ENCODE data around the gene ANGPTL2.

DNA sequence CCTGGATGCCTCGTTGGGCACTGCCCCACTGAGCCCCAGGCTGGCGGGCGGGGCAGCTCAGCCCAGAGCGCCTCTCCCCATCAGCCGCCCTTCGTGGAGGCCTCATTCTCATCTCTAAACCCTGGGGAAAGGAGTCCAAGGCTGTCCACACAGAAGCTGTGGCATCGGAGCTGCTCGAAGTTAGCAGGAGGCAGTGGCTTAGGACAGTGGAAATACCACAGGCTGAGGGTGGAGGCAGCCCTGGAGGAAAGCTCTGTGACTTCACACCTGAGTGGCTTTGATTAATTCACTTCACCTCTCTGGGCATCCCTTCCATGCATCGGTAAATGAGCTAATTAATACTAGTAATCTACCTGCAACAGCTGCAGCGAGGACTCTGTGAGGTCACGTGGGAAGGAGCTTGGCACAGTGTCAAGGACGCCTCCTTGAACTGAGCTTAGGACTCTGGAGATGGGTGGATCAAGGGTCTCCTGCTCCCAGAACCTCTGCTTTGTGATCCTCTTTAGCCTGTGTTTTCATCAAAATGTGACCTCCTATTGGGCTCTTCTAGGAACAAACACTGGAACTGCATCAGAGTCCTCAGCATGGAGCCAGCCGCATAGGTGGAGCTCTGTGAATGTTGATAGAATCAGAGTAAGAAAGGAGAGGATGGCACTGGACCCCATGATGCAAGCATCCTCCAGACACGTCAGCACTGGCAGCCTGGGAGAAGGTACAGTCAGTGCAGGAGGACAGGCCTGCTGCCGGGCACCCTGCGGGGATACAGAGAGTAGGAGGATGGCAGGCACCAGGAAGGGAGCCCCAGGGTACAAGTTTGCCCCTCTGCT, 842 bp upstream of the ANGPTL2 start:
- TF ChIP-seq, protein P1, sequence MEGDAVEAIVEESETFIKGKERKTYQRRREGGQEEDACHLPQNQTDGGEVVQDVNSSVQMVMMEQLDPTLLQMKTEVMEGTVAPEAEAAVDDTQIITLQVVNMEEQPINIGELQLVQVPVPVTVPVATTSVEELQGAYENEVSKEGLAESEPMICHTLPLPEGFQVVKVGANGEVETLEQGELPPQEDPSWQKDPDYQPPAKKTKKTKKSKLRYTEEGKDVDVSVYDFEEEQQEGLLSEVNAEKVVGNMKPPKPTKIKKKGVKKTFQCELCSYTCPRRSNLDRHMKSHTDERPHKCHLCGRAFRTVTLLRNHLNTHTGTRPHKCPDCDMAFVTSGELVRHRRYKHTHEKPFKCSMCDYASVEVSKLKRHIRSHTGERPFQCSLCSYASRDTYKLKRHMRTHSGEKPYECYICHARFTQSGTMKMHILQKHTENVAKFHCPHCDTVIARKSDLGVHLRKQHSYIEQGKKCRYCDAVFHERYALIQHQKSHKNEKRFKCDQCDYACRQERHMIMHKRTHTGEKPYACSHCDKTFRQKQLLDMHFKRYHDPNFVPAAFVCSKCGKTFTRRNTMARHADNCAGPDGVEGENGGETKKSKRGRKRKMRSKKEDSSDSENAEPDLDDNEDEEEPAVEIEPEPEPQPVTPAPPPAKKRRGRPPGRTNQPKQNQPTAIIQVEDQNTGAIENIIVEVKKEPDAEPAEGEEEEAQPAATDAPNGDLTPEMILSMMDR (IDR thresholded peaks at IDR 0.05) = peak in 1 of 6 experiments; percentile 14
- no peak for TF ChIP-seq POLR2A (IDR thresholded peaks at IDR 0.05)
